CD14-positive monocyte (primary cell): ENCODE results near the gene NMNAT3. TPM values are rescaled to one million over a fixed set of nuclear protein-coding genes. Genes with fewer than 3 reads are reported as not detected.

Experiments
- DNase-seq, 3 donors: peaks; one replicate each; pipeline ENCODE4 v3.0.0-alpha.2; 2011 to 2022
- H2AFZ ChIP-seq: 2 replicates; pipeline ENCODE4 v1.6.0; 2012; ENCODE audit warnings: mild to moderate bottlenecking, low read depth, low read length, inconsistent platforms; ENCODE audit not compliant: insufficient read depth, poor library complexity, severe bottlenecking
- H3K27ac ChIP-seq, 2 donors: 1 replicate in 1 of 2; 2 replicates in 1 of 2; pipeline ENCODE4 v1.5.1; 2012 to 2013; ENCODE audit warnings: low read length in 2 of 2, control low read depth in 1 of 2, inconsistent platforms in 1 of 2, low read depth in 1 of 2, mild to moderate bottlenecking in 1 of 2
- H3K27me3 ChIP-seq, 2 donors: one replicate each; pipeline versions ENCODE4 v1.6.0 to v1.6.1; 2011 to 2013; ENCODE audit warnings: low read length in 2 of 2; ENCODE audit not compliant: control insufficient read depth in 2 of 2, insufficient read depth in 2 of 2
- H3K36me3 ChIP-seq, 2 donors: replicated peaks in 1 of 2; 1 replicate in 1 of 2; 2 replicates in 1 of 2; pipeline versions ENCODE4 v1.5.1 to v1.6.1; 2012 to 2013; ENCODE audit warnings: low read length in 2 of 2, control low read depth in 1 of 2, inconsistent platforms in 1 of 2, mild to moderate bottlenecking in 1 of 2; ENCODE audit not compliant: insufficient read depth in 2 of 2, control insufficient read depth in 1 of 2
- H3K4me1 ChIP-seq, 2 donors: 1 replicate in 1 of 2; 2 replicates in 1 of 2; pipeline versions ENCODE4 v1.5.1 to v1.6.1; 2012 to 2013; ENCODE audit warnings: low read length in 2 of 2, control low read depth in 1 of 2, inconsistent platforms in 1 of 2, mild to moderate bottlenecking in 1 of 2, moderate library complexity in 1 of 2; ENCODE audit not compliant: insufficient read depth in 2 of 2, control insufficient read depth in 1 of 2
- H3K4me2 ChIP-seq: replicated peaks from 2 replicates; pipeline ENCODE3; 2012; ENCODE audit warnings: low read length, moderate library complexity, mild to moderate bottlenecking; ENCODE audit not compliant: poor library complexity, severe bottlenecking; ENCODE audit errors: extremely low read depth
- H3K4me3 ChIP-seq, 3 experiments: fragments of 200-600 bp in 1 of 3; sonication (generic) in 1 of 3; replicated peaks in 1 of 3; 1 replicate in 2 of 3; 2 replicates in 1 of 3; pipeline ENCODE4 v1.5.1; 2011 to 2013; ENCODE audit warnings: low read length in 3 of 3, mild to moderate bottlenecking in 3 of 3, control low read depth in 2 of 3, low read depth in 2 of 3, inconsistent platforms in 1 of 3, moderate library complexity in 1 of 3
- H3K79me2 ChIP-seq: 2 replicates; pipeline ENCODE4 v1.6.0; 2012; ENCODE audit warnings: mild to moderate bottlenecking, control low read depth, inconsistent platforms, low read length, moderate library complexity; ENCODE audit not compliant: insufficient read depth
- H3K9ac ChIP-seq: 2 replicates; pipeline ENCODE4 v1.6.0; 2017; ENCODE audit warnings: low read length, mild to moderate bottlenecking; ENCODE audit not compliant: insufficient read depth, poor library complexity, severe bottlenecking
- H3K9me3 ChIP-seq, 2 donors: replicated peaks in 1 of 2; 1 replicate in 1 of 2; 2 replicates in 1 of 2; pipeline versions ENCODE4 v1.5.1 to v1.6.1; 2012 to 2013; ENCODE audit warnings: low read length in 2 of 2, control low read depth in 1 of 2; ENCODE audit not compliant: control insufficient read depth in 1 of 2, insufficient read depth in 1 of 2
- H4K20me1 ChIP-seq: 2 replicates; pipeline ENCODE4 v1.6.0; 2012; ENCODE audit warnings: mild to moderate bottlenecking, low read length, control low read depth, moderate library complexity; ENCODE audit not compliant: insufficient read depth
- H3K27ac Mint-ChIP-seq, 7 donors: one replicate each; pipeline ENCODE4 v1.8.0; 2020; ENCODE audit warnings: mild to moderate bottlenecking in 7 of 7, mixed read lengths in 7 of 7, moderate library complexity in 6 of 7, inconsistent platforms in 2 of 7
- H3K27me3 Mint-ChIP-seq, 3 donors: one replicate each; pipeline ENCODE4 v1.8.0; 2021 to 2022; ENCODE audit warnings: low read depth in 3 of 3, mild to moderate bottlenecking in 3 of 3, mixed read lengths in 3 of 3, moderate library complexity in 3 of 3, inconsistent platforms in 1 of 3
- H3K36me3 Mint-ChIP-seq, 2 donors: one replicate each; pipeline ENCODE4 v1.8.0; 2020; ENCODE audit warnings: mixed read lengths in 2 of 2, inconsistent platforms in 1 of 2, mild to moderate bottlenecking in 1 of 2
- H3K4me1 Mint-ChIP-seq: one replicate; pipeline ENCODE4 v1.8.0; 2020; ENCODE audit warnings: mild to moderate bottlenecking, mixed read lengths
- H3K4me3 Mint-ChIP-seq, 2 donors: one replicate each; pipeline ENCODE4 v1.8.0; 2020; ENCODE audit warnings: mild to moderate bottlenecking in 2 of 2, mixed read lengths in 2 of 2, moderate library complexity in 1 of 2
- H3K9me3 Mint-ChIP-seq, 7 donors: one replicate each; pipeline ENCODE4 v1.8.0; 2020 to 2022; ENCODE audit warnings: mixed read lengths in 7 of 7, mild to moderate bottlenecking in 6 of 7, moderate library complexity in 6 of 7, inconsistent platforms in 2 of 7
- CTCF ChIP-seq: fragments of 200-600 bp; IDR thresholded peaks from one replicate; pipeline ENCODE4 v1.8.0; 2022; ENCODE audit warnings: antibody characterized with exemption, mild to moderate bottlenecking
- WGBS: methylation state at CpG from one replicate; pipeline ENCODE4 v1.1.5; 2013; ENCODE audit warnings: missing lambda C conversion rate; ENCODE audit not compliant: insufficient coverage; 5-methylcytosine and 5-hydroxymethylcytosine counted together
- intact Hi-C, 2 donors: fragments of 100-400 bp; cut with micrococcal nuclease; formaldehyde crosslinking; loops; one replicate each; pipeline versions ENCODE4 v1.15.0 to v1.15.1; 2023
- polyA plus RNA-seq, 3 donors: library from polyadenylated mRNA; depleted of rRNA in 1 of 3; unstranded in 2 of 3; stranded (reverse) in 1 of 3; fragments of 300-500 nt in 2 of 3; fragments of >200 nt in 1 of 3; fragmentation: Illumina TruSeq in 2 of 3; gene quantifications; 1 replicate in 2 of 3; 2 replicates in 1 of 3; pipeline ENCODE4 v1.2.3, GENCODE V29; 2012 to 2021

Gene NMNAT3
- polyA plus RNA-seq, 3 donors, result 1.4 to 5.7 (median 2.9) TPM

GRCh38 chr3:139718415-139718814 is 40.6 kb upstream of the NMNAT3 start:
- Histone ChIP-seq H3K79me2 (no peaks in the 10 kb centered on the region), H3K27me3 (no peaks in the 10 kb centered on the region), H3K36me3 (no peaks in the 10 kb centered on the region), H3K9me3 (no peaks in the 10 kb centered on the region), H3K27ac (no peak overlapping the region), H3K4me1 (peaks cover 17 to 22% of the 10 kb centered on the region in 2 donors), H4K20me1 (no peaks in the 10 kb centered on the region), H3K4me3 (no peak overlapping the region), H2AFZ (no peak overlapping the region), H3K4me2 (no peak overlapping the region), H3K9ac (no peak overlapping the region)
- no peak for TF ChIP-seq CTCF
- Mint-ChIP-seq H3K36me3 (no peaks in the 10 kb centered on the region), H3K27ac (peak overlapping the region in 1 of 7 donors; percentile 48), H3K27me3 (peaks cover 0 to 3% (median 0%) of the 10 kb centered on the region in 3 donors), H3K9me3 (peaks cover 0 to 2% (median 0%) of the 10 kb centered on the region in 7 donors), H3K4me3 (no peak overlapping the region), H3K4me1 (peaks cover 32% of the 10 kb centered on the region)
- 63% methylated on average over 2 of the region's 3 CpGs for WGBS
- intact Hi-C loops, result no loop called here
- no peak for DNase-seq

GRCh38 chr3:139716908-139717485 is 39.2 kb upstream of the NMNAT3 start:
- H3K36me3 ChIP-seq, result no peaks in the 10 kb centered on the region
- WGBS, result no CpG with 5 or more reads among the region's 3 CpGs
- no peak overlapping the region for H2AFZ ChIP-seq
- Mint-ChIP-seq H3K36me3 (no peaks in the 10 kb centered on the region), H3K9me3 (peaks cover 0 to 2% (median 0%) of the 10 kb centered on the region in 7 donors), H3K4me1 (peaks cover 32% of the 10 kb centered on the region), H3K27me3 (peaks cover 0 to 5% (median 0%) of the 10 kb centered on the region in 3 donors), H3K4me3 (no peak overlapping the region), H3K27ac (no peak overlapping the region)
- peaks cover 17 to 22% of the 10 kb centered on the region in 2 donors for H3K4me1 ChIP-seq
- H3K27ac ChIP-seq, result no peak overlapping the region
- no peak overlapping the region for H3K4me3 ChIP-seq
- H3K4me2 ChIP-seq, result no peak overlapping the region
- TF ChIP-seq CTCF, result no peak
- H3K27me3 ChIP-seq, result no peaks in the 10 kb centered on the region
- H3K9ac ChIP-seq, result no peak overlapping the region
- no peaks in the 10 kb centered on the region for H3K9me3 ChIP-seq
- no peak for DNase-seq
- no peaks in the 10 kb centered on the region for H3K79me2 ChIP-seq
- H4K20me1 ChIP-seq, result no peaks in the 10 kb centered on the region
- intact Hi-C loops, result no loop called here
